Gastroesophageal sphincter (tissue), 3 donors: Measurements from ENCODE around the gene TFAM.

Source experiments
- CTCF ChIP-seq, 4 experiments: fragments of 200-600 bp in 2 of 4; fragments of 450-650 bp in 2 of 4; sonication (generic) in 1 of 4; IDR thresholded peaks; one replicate each; pipeline ENCODE4 v1.5.1; 2017 to 2019; ENCODE audit warnings: antibody characterized with exemption in 4 of 4, mild to moderate bottlenecking in 2 of 4, moderate library complexity in 2 of 4
- EP300 ChIP-seq: sonication (generic); formaldehyde crosslinking; IDR thresholded peaks from one replicate; pipeline ENCODE4 v1.6.1; 2017; ENCODE audit warnings: antibody characterized with exemption, mild to moderate bottlenecking
- POLR2A ChIP-seq, 2 donors: fragments of 450-650 bp; IDR thresholded peaks; one replicate each; pipeline ENCODE4 v1.6.1; 2017; ENCODE audit warnings: antibody characterized with exemption in 2 of 2, mild to moderate bottlenecking in 2 of 2, moderate library complexity in 1 of 2
- POLR2AphosphoS5 ChIP-seq: sonication (generic); formaldehyde crosslinking; IDR thresholded peaks from one replicate; pipeline ENCODE4 v1.6.1; 2017; ENCODE audit warnings: antibody characterized with exemption

DNA sequence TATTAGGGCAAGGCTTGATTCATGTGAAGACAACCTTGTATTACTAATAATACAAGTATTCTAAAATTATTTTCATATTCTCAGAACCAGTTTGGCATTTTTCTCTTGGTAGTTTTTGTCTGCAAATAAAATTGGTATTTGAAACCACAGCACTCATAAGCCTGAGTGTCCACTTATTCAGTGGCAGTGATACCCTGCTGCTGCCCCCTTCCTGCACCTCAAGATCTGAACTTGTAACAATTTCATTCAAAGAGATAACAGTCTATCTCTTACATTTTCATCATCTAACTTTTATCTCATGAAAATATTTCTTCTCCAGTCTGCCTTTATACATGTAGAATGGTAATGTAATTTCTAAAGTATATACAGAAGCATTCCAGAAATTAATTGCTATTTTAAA, 9.3 kb downstream of the TFAM start:
- no peak for TF ChIP-seq CTCF (IDR thresholded peaks at IDR 0.05)
- TF ChIP-seq EP300 = no peak
- TF ChIP-seq POLR2A (IDR thresholded peaks at IDR 0.05) = no peak
- no peak for TF ChIP-seq POLR2AphosphoS5
